Activated CD4-positive, alpha-beta T cell treated with anti-CD3 and anti-CD28 coated beads for 24 hours (primary cell): Measurements from ENCODE around the gene TRIM62.

Experiments
- DNase-seq, 2 donors: peaks; one replicate each; pipeline ENCODE4 v3.0.0-alpha.2; 2020; ENCODE audit warnings: low read depth in 2 of 2

Gene TRIM62

DNA sequence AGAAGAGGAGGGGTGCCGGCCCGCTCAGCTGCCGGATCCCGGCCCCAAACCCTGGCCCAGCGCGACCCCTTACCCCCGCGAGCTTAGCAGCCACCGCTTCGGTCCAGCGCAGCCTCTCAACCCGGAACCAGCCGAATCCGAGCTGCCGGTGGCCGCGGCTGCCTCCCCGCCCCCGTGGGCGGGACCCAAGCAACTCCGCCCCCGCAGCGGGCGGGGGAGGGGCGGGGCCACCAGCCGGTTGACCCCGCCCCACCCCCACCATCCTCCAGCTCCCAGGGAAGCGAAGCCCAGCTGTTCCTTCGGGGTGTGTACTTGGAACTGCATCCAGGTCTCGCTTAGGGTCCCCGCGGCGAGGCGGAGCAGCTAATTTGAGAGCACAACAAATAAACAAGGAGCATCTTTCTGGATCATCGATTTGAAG is at the start of gene TRIM62:
TRIM62 (minus strand) TSS at position 123 of the 421 bp plus-strand sequence. CDS start 611 bp downstream, outside the sequence.
- peak; percentile 53 to 61 for DNase-seq

DNA sequence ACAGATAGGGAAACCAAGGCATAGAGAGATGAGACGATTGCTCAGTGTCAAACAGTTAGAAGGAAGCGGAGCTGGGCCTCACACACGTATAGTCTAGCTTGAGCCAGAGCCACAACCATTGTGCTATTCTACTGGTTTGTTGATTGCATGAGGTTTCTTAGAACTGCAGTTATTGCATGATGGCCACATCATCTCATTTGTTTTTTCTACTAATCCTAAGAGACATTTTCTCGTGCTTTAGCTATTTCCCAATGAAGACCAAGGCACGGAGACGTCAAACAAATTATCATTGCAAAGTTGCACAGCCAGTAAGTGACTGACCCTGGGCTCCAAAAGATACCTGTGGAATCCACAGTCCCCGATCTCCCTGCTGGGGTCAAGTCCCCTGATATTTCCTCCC is 49.3 kb upstream of the TRIM62 start:
- DNase-seq = no peak

DNA sequence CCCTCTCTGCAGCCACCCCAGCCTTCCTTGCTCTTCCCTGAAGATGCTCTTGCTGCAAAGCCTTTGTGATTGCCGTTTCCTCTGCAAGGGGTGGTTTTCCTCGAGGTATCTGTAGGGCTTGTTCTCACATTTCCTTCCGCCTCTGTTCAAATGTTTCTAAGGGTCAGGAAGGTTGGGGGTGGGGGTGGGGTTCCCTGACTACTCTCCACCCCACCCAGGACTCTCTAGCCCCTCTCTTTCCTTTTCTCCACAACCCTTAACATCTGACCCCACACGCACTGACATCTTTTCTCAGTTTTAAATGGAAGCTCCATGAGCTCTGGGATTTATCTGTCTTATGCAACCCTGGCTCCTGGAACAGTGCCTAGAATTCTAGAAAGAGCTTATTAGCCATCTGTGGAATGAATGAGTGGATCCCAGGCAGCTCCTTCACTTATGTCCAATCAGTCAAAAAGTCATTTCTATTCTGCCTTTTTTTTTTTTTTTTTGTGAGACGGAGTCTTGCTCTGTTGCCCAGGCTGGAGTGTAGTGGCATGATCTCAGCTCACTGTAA is 47.2 kb upstream of the TRIM62 start:
- no peak for DNase-seq

DNA sequence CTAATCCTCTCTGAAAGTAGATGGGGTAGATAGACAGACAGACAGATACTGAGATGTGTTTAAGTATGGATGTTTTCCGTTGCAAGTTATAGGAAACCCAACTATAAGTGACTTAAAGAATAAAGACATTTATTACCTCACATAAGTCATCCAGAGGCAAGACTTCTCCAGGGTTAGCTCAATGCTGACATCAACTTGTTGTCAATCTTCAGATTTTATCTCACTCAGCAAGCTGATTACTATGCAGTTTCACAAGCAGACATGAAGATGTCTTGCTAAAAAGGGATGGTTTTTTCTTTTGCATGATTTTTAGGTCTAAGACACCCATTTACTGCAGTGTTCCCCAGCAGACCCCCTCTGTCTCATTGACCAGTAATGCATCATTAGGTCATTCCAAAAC is 43.7 kb upstream of the TRIM62 start:
- no peak for DNase-seq

DNA sequence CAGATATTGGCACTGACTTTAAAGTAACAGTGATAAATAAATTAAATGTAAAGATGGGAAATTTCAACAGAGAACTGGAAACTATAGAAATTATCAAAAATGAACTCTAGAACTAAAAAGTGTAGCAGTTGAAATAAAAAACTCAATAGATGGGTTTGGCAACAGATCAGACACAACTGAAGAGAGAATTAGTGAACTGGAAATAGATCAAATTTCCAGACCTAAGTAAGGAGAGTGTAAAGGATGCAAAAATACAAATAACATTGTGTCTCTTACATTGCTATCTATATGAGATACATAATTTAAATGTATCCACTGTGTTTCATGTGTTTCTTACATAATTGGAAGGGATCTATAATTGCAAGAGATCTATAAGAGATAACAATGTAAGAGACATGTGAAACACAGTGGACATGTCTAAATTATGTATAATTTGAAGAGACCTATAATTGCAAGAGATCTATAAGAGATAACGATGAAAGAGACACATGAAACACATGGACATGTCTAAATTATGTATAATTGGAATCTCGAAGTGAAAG is 42.4 kb upstream of the TRIM62 start:
- no peak for DNase-seq

DNA sequence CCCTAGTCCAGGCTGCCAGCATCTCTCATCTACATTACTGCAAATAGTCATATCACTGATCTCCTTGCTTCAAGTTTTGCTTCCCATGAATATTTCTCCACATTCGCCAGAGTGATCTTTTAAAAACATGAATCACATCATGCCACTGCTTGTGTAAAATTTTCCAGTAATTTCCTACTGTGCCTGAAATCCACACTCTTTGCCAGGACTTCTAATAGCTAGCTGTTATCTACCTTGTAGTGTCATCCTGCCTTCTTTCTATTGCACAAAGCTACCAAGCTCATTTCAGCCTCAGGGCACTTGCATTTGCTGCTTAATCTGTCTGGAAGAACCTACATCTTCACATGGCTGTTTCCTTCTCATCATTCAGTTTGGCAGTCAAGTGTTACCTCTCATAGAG is 40.5 kb upstream of the TRIM62 start:
- no peak for DNase-seq

DNA sequence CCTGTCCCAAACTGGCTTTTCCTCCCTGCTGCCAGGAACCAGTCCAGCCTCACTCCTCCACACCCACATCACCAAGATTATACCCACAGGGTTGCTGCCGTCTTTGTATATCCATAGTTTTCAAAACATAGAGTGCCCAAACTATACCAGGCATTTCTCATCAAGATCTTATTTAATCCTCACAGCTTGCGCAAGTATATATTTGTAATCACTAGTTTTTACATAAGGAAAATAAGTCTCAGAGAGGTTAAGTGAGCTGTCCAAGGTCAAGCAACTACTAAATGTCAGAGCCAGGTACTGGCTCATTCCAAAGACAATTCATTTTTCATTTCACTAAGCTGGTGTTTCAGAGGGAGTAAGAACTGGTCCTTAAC is 39.5 kb upstream of the TRIM62 start:
- no peak for DNase-seq

DNA sequence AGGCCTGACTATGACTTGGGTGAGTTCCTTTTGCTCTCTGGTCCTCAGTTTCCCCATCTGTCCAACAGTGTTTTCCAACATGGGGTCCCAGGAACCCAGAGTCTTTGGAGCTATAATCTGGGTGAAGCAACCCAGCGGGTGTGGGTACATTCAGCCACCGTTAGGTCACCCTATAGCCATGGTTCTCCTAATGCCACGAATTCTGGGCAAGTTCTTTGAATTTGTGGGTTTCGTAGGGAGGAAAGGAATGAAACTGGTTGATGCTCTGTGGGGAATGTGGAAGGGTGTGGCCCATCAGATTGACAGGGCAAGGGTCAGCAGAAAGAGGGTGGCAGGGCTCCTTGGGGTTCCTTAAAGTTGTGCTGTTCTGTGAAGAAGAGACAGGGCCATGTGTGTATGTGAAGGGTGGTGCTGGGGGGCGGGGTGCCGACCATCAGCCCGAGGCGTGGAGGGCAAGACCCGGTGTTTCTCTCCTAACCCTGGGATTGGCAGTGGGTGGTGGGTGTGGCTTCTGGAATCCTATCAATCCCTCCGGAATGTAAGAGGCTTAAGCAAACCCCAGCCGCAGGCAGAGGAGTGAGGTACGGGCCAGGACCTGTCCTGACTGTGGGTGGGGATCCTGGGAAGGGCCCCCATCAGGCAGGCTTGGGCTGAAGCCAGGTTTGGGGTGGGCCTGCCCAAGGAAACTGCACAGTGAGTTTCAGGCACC is 39.0 kb upstream of the TRIM62 start:
- no peak for DNase-seq

DNA sequence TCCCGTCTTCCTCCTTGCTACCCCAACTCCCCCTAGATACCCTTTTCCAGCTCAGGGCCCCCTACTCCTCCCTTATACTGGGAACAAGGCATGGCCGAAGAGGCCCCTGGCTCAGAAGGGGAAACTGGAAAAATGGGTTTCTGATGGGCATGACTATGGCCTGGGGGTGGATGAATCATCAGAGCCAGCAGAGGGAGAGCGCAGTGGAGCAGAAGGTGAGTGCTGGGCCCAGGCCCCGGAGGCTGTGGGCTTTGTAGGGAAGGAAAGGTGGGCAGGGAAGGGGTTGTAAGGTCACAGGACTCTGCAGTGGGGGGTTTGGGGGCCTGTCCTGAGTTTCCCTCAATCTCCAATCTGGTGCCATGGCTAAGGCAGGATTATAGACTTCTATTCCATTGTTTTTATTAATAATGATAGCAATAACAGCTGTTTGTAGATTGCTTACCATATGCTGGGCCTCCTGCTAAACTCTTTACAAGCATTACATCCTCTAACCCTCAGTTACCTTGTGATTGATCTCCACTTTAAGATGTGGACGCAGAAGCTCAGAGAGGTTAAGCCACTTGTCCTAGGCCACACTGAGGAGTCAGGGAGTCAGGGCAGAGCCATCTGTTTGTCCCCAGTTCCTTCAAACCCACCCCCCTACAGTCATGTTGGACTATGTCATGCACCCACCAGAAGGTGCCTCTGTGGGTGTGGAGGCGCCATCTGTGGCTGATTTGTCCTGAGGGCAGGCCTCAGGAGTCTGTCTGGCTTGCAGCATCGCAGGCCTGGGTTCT is 38.2 kb upstream of the TRIM62 start:
- no peak for DNase-seq

DNA sequence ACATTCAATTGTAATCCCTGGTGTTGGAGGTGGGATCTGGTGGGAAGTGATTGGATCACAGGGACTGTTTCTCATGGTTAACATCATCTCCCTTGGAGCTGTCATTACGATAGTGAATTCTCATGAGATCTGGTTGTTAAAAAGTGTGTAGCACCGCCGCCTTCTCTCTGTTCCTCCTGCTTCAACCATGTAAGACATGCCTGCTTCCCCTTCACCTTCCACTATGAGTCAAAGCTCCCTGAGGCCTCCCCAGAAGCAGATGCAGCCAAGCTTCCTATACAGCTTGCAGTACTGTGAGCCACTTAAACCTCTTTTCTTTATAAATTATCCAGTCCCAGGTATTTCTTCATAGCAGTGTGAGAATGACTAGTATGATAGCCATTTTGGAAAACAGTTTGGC is 30.1 kb upstream of the TRIM62 start:
- DNase-seq = no peak

DNA sequence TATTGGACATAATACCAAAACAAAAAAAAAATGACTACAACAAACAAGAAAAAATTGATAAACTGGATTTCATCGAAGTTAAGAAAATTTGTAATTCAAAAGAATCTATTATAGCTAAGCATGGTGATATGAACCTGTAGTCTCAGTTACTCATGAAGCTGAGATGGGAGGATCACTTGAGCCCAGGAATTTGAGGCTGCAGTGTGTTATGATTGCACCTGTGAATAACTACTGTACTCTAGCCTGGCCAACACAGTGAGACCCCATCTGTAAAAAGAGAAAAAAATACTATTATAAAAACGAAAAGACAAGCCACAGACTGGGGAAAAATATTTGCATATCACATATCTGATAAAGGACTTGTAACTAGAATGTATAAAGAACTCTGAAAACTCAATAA is 24.5 kb upstream of the TRIM62 start:
- no peak for DNase-seq

DNA sequence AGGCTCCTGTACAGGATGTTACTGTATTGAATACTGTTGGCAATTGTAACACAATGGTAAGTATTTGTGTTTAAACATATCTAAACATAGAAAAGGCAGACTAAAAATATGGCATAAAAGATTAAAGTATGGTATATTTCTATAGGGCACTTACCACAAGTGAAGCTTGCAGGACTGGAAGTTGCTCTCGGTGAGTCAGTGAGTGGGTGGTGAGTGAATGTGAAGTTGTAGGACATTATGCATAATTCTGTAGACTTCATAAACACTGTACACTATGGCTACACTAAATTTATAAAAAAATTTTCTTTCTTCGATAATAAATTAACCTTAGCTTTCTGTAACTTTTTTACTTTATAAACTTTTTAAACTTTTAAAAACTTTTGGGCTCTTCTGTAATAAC is 13.7 kb upstream of the TRIM62 start:
- DNase-seq = no peak

DNA sequence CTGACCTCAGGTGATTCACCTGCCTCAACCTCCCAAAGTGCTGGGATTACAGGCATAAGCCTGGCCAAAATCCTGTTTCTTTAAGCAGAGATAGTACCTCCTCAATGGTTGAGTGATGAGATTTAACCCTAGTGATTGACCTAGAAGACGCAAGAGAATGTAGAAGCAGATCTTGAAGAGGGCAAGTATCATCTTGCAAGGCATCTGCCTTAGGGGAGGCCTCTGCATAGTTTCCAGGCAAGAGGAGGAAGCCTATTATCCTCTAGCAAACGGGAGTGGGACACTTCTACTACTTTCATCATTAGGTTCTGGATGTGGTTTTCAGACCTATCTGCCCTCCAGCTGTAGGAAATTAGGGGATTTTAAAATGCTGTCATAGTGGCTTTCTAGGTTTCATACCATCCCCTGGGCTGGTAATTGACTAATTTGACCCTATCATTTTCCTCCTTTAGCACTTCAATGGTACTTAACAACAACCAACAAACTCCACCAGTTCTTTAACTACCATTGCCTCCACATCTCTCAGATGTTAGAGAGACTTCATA is 10.0 kb upstream of the TRIM62 start:
- DNase-seq = no peak

DNA sequence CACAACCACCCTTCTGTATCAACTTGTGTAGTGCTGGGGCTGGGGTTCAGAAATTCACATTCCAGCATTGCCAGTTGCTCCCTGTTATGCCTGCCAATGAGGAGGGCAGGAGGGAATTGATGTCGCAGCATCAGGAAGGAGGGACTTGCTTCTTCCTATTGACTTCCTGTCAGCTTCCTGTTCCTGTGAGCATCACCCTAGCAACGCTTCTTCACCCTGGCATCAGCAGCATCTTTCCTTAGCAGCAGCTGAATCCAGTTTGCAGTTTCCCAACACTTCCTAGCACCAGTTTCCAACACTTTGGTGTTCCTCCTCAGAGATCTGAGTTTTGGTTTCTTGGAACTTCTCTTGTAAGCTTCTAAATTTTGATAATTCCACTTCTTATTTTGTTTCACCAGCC is 8.9 kb upstream of the TRIM62 start:
- DNase-seq = no peak

DNA sequence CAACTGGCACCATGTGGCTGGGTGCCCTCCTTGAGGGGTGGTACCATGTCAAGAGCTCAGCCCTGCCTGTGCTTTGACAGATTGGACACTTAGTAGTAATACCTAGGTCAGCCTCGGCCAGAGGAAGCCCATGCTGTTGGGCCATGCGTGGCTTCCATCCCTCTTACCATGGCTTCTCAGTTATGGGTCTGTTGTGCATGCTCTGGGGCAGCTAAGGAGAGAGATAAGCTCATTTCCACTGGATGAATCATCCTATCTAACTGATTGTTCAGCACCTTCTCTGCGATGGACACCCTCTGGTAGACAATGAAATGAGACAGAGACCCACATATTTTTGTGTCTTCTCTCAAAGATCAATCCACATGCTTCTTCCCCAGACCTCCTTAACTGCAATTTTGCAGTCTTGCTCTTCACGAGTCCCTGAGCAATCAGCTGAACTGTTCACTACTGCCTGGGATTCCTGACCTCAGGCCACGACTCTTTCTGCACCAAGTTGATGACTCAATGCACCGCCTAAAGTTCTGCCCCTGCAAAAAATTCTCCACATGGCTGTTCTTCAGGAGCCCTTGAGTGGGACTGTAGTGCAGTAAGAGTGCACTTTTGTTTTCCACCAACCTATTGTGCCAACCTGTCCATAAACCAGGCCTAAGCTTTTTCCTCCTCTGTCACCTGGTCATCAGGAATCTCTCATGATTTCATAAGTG is 6.9 kb upstream of the TRIM62 start:
- no peak for DNase-seq

DNA sequence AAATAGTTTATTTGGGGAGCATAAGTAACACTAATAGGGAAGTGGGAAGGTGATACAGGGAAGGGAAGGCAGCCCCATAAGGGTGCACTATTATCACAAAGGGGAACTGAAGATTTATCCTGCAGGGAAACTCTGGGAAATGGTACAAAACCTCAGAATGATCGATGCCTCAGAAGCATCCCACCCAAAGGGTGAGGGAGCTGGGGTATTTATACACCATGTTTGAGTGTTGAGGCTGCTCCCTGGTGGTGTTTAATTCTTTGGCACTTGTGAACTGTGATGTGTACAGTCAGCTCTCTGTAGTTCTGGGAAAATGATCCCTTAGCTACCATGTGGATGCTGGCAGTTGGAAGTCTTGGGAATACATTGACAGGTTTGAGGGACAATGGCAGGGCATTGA is 5.1 kb upstream of the TRIM62 start:
- no peak for DNase-seq

DNA sequence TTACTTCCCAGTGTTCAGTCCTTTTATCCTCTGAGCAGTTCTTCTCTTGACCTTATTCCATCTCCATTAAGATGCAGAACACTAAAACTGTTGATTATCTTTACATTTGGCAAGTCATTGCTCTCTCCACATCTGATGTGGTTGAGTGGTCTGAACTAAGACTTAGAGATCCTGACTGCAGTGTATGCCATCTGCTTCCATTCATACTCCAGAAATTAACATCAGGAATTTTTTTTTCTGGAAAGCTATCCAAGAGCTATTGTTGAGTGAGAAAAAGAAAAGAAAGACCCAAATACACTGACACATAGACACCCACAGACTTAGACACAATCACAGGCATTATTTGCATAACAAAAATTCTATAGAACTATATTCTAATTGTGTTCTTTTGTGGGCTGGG is 3.7 kb upstream of the TRIM62 start:
- no peak for DNase-seq

DNA sequence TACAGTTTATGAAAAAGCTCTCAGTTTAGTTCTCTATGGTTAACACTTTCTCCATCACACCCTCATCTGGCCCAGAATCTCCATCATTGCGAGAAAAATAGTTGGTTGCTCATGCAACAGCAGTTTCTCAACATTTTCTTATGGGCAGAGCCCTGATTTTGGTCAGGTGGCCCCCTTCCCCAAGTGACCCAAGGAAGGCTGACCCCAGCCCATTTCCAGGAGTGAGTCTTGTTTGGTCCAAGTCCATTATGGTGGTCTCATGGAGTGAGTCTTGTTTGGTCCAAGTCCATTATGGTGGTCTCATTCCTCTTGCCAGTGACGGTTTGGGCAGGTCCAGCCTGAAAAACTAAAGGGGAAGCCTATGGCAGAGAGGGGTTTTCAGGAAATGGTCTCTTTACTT is 1.5 kb upstream of the TRIM62 start:
- no peak for DNase-seq

DNA sequence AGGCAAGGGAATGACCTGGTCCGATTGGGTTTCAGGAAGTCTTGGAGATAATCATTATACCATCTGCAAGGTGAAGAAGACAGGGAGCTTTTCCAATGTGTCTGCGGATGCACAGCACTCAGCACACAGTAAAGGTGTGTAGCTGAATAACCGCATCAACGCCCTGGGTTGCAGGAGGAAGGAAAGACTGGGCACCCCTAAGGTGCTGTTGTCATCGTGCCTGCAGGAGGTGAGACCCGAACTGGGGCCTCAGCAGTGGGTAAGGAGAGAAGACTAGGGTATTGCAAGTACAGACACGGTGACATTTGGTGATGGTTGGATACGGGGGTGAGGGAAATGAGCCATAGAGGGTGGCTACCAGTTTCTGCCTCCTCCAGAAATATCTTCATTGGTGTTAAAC is 1.1 kb upstream of the TRIM62 start:
- DNase-seq = no peak

DNA sequence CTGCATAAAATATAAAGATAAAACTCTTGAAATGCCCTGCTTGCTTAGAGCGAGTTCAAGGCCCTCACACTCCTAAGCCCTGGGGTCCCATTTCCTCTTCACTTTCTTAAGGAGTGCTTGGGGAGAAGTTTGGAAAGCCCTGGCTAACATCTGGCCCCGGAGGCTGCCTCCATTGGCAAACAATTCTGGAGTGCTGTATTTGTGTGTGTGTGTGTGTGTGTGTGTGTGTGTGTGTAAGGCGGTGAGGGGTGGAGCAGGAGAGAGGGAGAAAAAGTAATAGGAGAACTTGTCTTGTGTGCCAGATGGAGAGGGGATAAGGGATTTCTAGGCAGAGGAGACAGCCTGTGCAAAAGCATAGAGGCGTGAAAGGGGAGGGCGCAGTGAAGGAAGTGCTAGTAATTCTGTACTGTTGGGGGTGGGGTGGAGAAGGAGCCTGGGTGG is 578 bp upstream of the TRIM62 start:
- no peak for DNase-seq

DNA sequence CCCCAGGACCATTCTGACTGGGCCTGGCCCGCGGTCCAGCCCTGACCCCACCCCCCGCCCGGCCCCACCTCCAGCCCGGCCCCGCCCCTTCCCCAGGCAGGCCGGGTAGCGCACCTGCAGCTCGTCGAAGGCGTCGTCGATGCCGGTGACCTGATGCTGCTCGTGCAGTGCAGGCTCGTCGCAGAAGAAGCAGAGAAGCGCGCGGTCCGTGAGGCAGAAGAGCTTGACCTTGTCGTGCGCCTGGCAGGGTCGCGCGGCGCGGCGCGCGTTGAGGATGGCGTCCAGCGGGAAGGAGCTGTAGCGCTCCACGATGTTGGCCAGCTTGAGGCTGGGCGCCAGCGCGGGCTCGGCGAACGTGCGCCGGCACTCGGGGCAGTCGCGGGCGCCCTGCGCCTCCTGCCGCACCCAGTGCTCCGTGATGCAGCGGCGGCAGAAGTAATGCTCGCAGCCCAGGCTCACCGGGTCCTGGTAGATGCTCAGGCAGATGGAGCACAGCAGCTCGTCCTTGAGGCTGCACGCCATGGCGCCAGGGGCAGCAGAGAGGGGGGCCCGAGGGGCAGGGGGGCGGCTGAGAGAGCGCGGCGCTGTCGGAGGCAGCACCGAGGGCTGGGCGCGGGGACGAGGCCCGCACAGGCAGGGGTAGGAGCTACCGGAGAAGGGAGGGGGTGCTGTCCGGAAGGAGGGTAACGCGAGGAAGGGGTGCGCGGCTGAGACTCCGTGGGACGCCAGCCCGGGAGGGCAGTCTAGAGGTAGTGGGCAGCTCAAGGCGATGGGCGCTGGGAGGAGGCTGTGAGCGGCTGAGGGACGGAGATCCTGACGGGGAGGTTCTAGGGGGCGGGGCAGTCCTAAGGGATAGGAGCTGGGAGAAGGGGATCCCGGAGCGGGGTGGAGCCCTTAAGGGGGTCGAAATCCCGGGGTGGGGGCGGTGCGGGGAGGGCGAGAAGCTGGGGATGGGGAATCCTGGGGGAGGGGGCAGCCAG is 642 bp downstream of the TRIM62 start:
- DNase-seq = peak; percentile 7 to 64
